ENCODE measurements around the gene CPED1. TPM values are rescaled to one million over a fixed set of nuclear protein-coding genes. Genes with fewer than 3 reads are reported as not detected.
"Not testable (repeated sequence)": the region's sequence is repeated elsewhere in the genome, so short reads cannot be mapped to it uniquely, and the experiment has no call there.

Gene CPED1
- total RNA-seq, 1 donor from 2014 or later, result 48.7 TPM

DNA sequence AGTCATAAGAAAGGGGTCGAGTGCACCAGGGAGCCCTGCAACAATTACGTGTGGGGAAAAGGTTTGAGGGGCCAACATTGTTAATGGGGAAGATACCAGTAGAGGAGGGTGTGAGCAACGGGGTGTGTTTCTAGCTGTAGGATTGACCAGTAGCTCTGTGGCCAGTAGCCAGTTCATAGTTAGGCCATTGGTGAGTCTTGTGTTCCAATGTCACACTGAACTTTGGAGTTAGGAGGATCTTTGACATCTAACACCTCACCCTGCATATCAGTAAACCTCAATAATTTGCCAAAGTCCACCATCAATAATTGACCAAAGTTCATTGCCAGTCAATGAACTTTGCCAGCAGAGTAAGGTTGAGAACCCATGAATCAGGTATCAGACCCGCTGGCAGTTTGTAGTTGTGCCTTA is 168.8 kb downstream of the CPED1 start:
- DNase-seq (ENCODE audit: low spot score), result no peak
- intact Hi-C loops (cut with DNase I), result no loop called here

DNA sequence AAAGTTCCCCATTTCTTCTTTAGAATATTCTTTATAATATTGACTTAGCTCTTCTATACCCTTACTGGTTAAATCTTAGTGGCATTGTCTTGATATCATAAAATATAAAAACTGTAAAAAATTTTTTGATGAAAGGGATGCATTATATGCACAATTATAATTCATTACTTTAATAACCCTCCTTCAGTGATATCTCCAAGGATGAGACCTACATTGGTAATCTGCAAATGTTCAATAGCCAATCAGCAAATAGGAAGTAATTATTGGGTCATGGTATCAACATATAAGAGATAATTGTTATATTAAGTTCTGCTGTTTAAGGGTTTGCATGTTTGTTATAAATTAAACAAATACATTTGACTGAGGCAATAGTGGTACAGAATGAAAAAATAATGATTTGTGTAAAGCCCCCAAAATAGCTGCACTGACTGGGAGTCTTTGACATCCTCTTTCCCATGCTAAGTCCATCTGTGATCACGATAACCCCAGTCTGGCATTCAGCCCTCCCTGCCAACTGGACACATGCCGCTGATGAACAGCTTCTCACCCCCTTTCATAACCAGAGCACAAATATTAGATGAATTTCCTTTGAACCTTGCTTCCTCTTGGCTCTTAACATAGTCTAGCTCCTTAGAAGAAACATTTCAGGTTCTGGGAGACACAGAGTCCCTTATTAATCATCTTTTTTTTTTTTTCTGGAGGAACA is 169.5 kb downstream of the CPED1 start:
- intact Hi-C loops (cut with DNase I), result no loop called here
- DNase-seq (ENCODE audit: low spot score), result no peak

DNA sequence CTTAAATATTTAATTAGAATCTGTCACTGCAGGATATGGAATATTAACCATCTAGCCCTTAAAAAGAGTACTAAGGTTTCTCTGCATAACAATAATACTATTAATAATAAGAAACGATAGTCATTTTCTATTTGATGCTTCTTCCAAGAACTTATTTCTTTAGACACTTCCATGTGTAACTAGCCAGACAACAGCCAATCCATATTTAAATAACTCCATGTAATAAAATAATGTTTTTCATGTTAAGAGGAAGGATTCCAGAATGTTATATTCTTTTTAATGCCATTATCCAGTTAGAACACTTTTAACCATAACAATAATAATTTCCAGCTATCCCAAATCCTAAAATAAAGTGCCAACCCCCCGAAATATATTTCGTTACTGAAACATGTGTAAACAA is 170.2 kb downstream of the CPED1 start:
- intact Hi-C loops (cut with DNase I), result no loop called here
- DNase-seq (ENCODE audit: low spot score), result no peak

DNA sequence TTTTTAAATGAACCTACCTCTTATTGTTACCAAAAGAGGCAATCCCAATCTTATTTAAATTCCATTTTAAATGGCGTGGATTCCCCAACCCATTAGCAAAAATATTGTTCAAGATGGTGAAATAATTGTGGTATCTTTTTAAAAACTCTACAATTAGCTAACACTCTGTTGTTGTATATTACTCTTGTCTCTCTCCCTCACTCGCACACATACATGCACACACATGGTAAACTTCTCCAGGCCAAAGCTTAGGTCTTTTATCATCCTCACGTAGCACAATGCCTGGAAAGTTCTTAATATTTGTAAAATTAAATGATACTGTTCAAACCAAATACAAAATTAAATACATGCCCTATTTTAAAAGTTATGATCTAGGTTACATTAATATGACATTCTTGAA is 171.0 kb downstream of the CPED1 start:
- intact Hi-C loops (cut with DNase I), result no loop called here

DNA sequence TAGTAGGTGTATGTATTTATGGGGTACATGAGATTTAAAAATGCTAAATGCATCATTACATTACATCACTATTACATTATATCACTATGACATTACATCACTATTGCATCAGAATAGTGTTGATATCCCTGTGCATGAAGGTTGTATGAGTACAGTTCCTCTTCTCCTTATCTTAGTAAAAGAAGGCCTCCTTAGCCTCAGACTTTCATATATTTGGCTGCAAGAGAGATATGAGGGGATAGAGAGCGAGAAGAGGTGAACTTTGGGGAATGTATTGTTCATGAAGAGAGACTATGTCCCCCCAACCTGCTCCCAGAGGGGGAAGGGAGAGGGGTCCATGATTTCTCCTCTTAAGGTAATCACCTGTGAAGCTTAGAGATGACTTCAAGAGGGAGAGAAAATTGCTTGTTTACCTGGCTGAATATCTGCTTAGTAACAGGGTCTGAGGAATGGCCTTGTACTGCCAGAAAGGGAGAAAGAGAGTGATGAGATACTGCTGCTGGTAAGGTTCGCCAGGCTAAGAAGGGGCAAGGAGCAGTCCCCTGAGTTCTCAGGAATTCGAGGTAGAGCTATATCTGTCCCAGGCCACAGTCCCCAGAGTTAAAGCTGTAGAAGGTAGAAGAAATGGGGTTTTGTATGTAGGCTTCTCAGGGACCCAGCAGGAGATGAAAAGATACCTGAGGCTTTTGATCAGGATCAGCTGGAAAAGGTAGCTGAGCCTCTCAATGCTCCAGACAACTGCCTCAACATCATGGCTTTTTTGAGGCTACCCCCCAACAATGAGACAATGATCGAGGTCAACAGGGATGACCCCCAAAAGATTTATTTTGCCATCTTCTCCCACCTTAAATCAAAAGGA is 171.9 kb downstream of the CPED1 start:
- intact Hi-C loops (cut with DNase I), result no loop called here
- DNase-seq (ENCODE audit: low spot score), result no peak

More for the DNA sequence above, 171.0 kb downstream of the CPED1 start:
- no peak for DNase-seq (ENCODE audit: low spot score)

DNA sequence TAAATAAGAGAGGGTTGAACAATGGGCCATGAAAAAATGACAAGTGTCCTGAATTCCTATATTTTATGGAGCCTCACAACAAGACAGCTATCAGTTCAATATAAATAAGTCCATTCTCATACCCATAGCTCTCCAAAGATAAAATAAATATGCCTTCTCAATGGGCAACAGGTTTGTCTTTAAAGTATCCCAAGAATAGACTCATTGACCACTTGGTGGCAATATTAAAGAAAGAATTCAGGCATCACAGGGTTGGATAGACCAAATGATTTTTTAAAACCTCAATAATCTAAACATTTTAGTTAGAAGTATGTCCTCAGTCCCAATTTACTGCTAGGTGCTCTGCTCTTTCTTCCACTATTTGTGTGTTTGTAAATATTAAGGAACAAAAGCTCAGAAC is 175.2 kb downstream of the CPED1 start:
- intact Hi-C loops (cut with DNase I), result no loop called here
- no peak for DNase-seq (ENCODE audit: low spot score)

DNA sequence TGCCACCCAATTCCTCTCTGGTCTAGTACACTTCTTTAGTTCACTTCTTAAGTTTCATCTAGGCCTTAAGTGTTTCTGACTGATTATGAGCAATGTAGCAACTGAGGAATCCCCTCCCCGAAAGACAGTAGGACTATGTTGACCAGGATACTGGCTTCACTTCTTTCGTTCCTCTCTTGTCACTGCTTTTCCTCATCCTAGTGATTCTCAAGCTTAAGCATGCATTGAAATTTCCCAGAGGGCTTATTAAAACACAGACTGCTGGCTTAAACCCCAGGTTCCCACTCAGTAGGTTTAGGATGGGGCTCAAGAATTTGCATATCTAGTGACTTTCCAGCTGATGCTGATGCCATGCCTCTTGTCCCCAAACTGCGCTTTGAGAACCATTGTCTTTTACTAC is 175.7 kb downstream of the CPED1 start:
- intact Hi-C loops (cut with DNase I), result no loop called here
- DNase-seq (ENCODE audit: low spot score), result no peak

DNA sequence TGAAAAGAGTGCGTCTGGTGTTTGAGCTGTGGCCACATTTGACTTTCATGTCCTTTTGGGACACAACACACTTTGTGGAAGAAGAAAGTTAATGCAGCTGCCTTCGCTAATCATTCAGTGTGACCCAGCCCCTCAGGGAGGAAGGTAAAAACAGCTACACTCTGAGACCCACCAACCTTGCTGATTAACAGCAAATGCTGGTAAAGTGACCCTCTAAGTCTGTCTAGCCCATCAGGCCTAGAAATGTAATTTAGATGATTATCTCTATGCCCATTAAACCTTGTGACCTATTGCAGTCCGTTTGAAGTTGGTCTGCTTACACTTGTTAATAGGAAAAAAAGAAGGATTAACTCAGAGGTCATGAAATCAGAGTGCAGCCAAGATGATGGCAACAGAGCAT is 178.4 kb downstream of the CPED1 start:
- no peak for DNase-seq (ENCODE audit: low spot score)
- intact Hi-C loops (cut with DNase I), result no loop called here

DNA sequence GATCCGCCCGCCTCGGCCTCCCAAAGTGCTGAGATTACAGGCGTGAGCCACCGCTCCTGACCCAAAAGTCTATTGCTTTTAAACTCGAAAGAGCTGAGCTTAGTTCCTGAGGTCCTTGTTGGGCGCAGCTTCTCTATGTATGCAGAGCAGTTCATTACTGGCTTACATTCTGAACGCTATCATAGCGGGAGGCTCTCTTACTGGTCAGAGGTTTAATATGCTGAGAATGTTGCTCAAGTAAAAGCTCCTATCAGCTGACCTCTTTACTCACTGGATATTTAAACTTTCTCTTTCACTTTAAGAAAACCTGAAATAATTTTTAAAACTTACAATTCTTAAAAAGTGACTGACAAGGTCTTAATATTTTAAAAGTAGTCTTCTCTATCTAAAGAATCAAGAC is 179.5 kb downstream of the CPED1 start:
- intact Hi-C loops (cut with DNase I), result no loop called here
- no peak for DNase-seq (ENCODE audit: low spot score)

DNA sequence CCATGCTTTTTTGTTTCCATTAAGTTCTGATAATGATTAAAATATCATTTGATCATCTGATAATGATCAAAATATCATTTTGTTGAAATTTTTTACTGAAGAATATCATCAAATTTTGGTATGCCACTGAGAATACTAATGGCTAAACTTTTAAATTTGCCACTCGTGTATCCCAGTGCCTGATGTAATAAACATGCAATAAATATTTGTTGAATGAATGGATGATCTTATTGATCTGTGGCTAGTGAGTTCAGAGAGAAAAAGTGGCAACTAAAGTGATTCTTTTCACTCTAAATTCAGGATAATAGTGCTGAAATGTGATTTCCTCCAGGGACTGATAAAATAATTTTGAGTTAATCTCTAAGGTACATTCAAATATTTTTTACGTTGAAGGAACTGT is 181.0 kb downstream of the CPED1 start:
- intact Hi-C loops (cut with DNase I), result no loop called here
- DNase-seq (ENCODE audit: low spot score), result no peak

DNA sequence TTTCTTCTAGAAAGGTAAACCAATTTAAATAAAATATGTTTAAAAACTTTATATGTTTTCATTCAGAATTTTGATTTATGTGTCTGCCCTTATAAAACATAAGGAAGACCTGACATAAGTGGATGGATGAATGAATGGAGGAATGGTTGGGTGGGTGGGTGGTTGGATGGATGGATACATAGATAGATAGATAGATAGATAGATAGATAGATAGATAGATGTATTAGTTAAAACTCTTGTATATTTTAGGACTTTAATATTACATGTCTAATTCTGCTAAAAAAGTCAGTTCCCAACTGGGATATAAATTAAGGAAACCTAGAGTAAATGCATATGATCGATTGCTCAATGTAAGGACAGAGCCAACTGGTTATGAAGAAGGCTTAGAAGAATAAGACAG is 184.0 kb downstream of the CPED1 start:
- DNase-seq (ENCODE audit: low spot score), result no peak
- intact Hi-C loops (cut with DNase I), result no loop called here

DNA sequence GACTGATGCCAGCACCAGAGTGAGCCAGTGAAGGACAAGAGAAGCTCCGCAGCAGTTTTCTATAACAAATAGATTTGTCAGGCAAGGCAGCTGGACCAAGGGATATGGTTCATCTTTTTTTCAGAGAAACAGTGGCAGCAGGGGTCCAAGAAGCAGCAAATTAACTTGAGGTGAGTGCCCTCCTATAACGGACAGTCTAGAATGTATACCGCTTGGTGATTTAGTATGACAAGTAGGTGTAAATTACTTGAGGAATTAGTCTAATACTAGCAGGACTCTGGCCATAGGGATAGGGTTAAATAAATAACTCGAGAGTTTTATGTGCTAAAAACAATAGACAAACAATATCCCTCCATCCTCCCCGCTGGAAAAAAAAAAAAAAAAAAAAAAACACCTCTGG is 187.3 kb downstream of the CPED1 start:
- DNase-seq (ENCODE audit: low spot score), result no peak
- intact Hi-C loops (cut with DNase I), result no loop called here

DNA sequence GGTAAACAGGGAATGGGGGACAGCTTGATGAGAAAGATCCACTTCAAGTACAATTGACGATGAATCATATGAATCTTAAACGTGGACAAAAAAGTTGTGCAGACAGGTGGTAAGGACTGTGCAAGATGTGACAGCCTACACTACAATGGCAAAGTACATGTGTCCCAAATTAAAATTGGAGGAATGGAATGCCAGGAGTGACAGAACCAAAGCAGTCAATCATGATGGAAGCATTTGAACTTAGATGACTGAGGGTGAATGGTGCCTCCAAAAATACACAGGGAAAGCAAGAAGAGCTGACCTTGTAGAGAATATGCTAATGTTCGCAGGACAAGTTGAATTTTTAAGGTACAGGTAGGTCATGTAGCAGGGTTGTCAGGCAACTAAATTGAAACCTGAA is 189.9 kb downstream of the CPED1 start:
- intact Hi-C loops (cut with DNase I), result no loop called here
- DNase-seq (ENCODE audit: low spot score), result no peak

DNA sequence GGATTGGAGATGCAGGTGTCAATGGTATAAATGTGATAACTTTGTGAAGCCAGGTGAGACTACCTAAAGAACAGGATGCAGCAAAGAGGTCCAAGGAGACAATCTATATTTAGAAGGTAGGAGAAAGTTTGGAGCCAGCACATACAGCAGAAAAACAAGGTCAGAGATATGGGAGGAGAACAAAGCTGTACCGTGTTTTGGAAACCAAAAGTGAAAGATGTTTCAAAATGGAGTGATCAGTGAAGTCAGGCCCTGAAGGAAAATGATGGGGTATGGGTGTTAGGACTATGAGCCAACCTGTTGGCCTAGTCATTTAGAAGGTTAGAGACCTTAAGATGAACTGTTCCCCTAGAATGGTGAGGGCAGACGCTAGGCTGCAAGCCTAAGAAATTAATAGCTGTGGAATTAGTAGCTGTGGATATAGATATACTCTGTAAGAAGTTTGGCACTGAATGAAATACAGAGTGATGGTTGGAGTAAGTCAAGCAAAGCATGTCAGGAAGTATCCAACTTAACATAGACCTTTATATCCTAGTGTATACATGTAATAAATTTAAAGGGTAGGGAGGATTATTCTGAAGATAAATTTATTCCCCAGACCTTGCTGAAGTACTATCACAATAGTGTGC is 190.5 kb downstream of the CPED1 start:
- no peak for DNase-seq (ENCODE audit: low spot score)
- intact Hi-C loops (cut with DNase I), result no loop called here

DNA sequence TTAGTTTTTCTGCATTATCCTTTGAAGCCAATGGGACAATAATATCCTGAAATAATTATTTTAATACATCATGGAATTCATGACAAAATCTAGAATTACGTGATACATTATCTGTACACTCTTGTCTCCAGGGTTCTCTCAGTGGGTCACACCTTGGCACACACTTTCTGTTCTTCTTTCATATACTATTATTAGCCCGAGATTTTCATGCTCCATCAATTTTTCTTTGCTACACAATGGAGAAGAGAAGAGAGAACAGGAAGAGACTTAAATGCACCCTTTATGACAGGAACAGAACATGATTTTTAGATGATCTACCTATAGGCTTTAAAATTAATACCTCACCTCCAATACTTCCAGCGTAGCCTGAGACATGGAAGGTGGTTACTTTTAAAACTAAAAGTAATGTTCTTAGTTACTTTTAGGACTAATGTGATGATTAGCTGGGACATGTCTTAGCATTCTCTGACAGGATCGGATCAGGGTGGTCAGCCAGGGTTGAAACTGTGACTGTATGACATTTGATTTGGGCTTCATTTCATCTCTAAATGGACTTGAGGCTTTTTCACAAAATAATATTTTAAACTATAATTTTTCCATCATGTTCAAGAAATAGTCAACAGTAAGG is 192.0 kb downstream of the CPED1 start:
- intact Hi-C loops (cut with DNase I), result no loop called here
- DNase-seq (ENCODE audit: low spot score), result no peak

DNA sequence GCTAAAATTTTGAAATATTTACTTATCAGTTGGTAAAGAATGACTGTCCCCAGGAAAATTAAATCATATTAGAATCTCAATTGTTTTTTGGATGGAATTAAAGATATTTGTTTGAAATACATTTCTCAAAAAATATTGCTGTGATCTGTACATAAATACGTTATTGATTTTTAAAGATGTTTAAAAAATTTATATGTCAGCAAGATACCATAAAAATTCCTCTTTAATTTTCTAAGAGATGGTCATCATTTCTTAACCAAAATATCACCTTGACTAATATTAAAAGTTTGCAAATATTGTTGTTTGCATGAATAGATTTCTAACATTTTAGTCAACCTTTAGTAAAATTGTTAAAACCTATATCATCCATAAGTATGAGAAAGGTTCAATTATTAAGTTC is 192.8 kb downstream of the CPED1 start:
- intact Hi-C loops (cut with DNase I), result no loop called here
- DNase-seq (ENCODE audit: low spot score), result no peak

DNA sequence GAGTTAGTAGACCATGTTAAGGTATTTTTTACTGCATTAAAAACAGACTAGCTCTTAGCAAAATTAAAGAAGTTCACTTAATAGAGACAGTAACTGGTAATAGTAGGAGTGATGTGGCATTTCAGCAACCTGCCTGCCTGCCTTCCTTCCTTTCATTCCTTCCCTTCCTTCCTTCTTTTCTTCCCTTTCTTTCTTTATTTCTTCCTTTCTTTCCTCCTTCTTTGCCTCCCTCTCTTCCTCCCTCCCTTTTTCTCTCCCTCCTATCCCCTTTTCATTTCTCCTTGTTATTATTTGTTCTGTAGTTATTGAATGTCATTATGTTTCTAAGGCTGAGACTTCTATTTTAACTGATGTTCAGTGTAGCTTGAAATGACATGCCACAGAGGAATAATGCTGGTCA is 193.8 kb downstream of the CPED1 start:
- no peak for DNase-seq (ENCODE audit: low spot score)
- intact Hi-C loops (cut with DNase I), result no loop called here

DNA sequence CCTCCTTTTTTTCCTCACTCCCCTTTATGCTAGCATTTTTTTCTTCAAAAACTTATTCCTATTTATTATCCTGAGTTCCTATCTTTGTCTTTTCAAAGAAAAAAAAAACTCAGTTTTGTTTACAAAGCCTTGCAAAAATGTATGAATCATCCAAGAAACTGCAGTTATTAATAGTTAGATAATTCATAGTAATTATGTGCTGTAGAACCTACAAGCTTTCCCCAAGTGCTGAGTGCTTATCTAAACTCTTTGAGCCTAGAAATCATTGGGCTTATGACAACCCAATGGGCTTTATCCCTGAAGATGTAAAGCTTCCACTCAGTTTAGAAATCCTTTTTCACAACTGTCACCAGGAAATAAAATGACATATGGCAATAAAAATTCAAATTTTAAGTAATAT is 194.4 kb downstream of the CPED1 start:
- intact Hi-C loops (cut with DNase I), result no loop called here
- DNase-seq (ENCODE audit: low spot score), result no peak

DNA sequence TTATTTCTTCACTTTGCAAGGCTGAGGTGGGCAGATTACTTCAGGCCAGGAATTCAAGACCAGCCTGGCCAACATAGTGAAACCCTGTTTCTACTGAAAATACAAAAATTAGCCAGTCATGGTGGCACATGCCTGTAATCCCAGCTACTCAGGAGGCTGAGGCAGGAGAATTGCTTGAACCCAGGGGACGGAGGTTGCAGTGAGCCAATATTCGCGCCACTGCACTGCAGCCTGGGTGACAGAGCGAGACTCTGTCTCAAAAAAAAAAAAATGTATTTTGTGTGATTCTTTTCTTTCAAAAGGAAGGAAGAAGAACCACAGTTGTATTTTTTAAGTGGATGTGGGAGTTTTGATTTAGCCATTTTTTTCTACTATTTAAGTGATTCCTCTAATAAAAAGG is 195.4 kb downstream of the CPED1 start:
- intact Hi-C loops (cut with DNase I); DNase-seq (ENCODE audit: low spot score): not testable (repeated sequence)

DNA sequence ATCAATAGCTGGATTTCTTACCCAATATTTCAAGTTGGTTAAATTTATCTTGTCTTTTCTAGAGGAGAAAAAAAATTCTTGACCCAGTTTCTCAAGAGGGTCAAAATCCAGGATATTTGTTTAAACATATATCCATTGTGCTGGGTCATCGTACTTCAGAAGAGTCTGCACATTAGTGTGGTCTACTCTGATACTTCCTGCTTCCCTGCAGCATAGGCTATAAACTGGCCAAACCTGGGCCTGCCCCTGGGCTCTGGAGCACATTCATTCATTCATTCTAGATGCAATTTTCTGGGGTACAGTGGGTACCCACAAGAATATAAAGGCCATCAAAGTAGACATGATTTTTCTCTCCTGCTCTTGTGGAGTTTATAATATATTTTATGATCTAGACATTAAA is 198.2 kb downstream of the CPED1 start:
- intact Hi-C loops (cut with DNase I), result no loop called here
- no peak for DNase-seq (ENCODE audit: low spot score)
